ENCODE results near the gene ITPRIP. TPM values are rescaled to one million over a fixed set of nuclear protein-coding genes. Genes with fewer than 3 reads are reported as not detected.

The ITPRIP gene
- total RNA-seq, 1 donor from 2014 or later: 13.8 TPM

GRCh38 chr10:104334965-104335650 lies 3.2 kb downstream of the ITPRIP start:
- TF ChIP-seq CTCF (conservative IDR thresholded peaks at IDR 0.05; ENCODE audit: low read depth, low read length): no peak
- no peak overlapping the region for H3K4me3 ChIP-seq (ENCODE audit: low read depth, low read length)
- no peak for DNase-seq (ENCODE audit: low read depth)

- DNase-seq (ENCODE audit: low read depth): no peak
- no peak overlapping the region for H3K4me3 ChIP-seq (ENCODE audit: low read depth, low read length)
- no peak for TF ChIP-seq CTCF (conservative IDR thresholded peaks at IDR 0.05; ENCODE audit: low read depth, low read length)
Measured at GRCh38 chr10:104334561-104334960, 3.7 kb downstream of the ITPRIP start.

GRCh38 chr10:104333728-104334373 lies 4.4 kb downstream of the ITPRIP start:
- H3K4me3 ChIP-seq (ENCODE audit: low read depth, low read length): no peak overlapping the region
- TF ChIP-seq CTCF (conservative IDR thresholded peaks at IDR 0.05; ENCODE audit: low read depth, low read length): no peak
- DNase-seq (ENCODE audit: low read depth): no peak

GRCh38 chr10:104333032-104333727 lies 5.1 kb downstream of the ITPRIP start:
- no peak for DNase-seq (ENCODE audit: low read depth)
- H3K4me3 ChIP-seq (ENCODE audit: low read depth, low read length): no peak overlapping the region
- TF ChIP-seq CTCF (conservative IDR thresholded peaks at IDR 0.05; ENCODE audit: low read depth, low read length): no peak

GRCh38 chr10:104332243-104333031 lies 5.8 kb downstream of the ITPRIP start:
- no peak for TF ChIP-seq CTCF (conservative IDR thresholded peaks at IDR 0.05; ENCODE audit: low read depth, low read length)
- no peak overlapping the region for H3K4me3 ChIP-seq (ENCODE audit: low read depth, low read length)
- no peak for DNase-seq (ENCODE audit: low read depth)

- no peak for TF ChIP-seq CTCF (conservative IDR thresholded peaks at IDR 0.05; ENCODE audit: low read depth, low read length)
- DNase-seq (ENCODE audit: low read depth): no peak
- peak overlapping the region; percentile 2 for H3K4me3 ChIP-seq (ENCODE audit: low read depth, low read length)
Measured at GRCh38 chr10:104331208-104331838, 6.9 kb downstream of the ITPRIP start.

All from epithelial cell of proximal tubule (primary cell).